Adrenal gland (tissue), 5 donors: ENCODE data around the gene STXBP3.
"Not testable (repeated sequence)": the region's sequence is repeated elsewhere in the genome, so short reads cannot be mapped to it uniquely, and the experiment has no call there.

ENCODE experiments used
- POLR2A ChIP-seq, 2 donors: fragments of 450-650 bp; IDR thresholded peaks; one replicate each; pipeline ENCODE4 v1.6.1; 2017; ENCODE audit warnings: antibody characterized with exemption in 2 of 2, mild to moderate bottlenecking in 2 of 2, moderate library complexity in 1 of 2
- TF ChIP-seq, protein P1 (sequence below), 6 experiments: fragments of 450-650 bp in 4 of 6; fragments of 200-600 bp in 2 of 6; sonication (generic) in 1 of 6; IDR thresholded peaks; 1 replicate in 5 of 6; 2 replicates in 1 of 6; pipeline versions ENCODE4 v1.5.1 to v1.8.0; 2016 to 2021; ENCODE audit warnings: antibody characterized with exemption in 6 of 6, mild to moderate bottlenecking in 2 of 6, moderate library complexity in 1 of 6
- donor health status: DM: no; HTN: no; CAD: no.

DNA sequence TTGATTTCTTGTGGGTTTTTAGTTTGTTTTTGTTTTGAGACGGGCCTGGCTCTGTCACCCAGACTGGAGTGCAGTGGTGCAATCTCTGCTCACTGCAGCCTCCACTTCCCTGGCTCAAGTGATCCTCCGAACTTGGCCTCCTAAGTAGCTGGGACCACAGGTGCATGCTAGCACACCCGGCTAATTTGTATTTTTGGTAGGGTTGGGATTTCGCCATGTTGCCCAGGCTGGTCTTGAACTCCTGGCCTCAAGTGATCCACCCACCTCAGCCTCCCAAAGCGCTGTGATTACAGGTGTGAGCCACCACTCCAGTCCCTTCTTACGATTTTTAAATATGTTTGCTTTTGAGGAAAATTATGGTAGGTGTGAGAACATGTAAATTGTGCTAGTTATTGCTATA is 44.4 kb upstream of the STXBP3 start:
- TF ChIP-seq, protein P1, sequence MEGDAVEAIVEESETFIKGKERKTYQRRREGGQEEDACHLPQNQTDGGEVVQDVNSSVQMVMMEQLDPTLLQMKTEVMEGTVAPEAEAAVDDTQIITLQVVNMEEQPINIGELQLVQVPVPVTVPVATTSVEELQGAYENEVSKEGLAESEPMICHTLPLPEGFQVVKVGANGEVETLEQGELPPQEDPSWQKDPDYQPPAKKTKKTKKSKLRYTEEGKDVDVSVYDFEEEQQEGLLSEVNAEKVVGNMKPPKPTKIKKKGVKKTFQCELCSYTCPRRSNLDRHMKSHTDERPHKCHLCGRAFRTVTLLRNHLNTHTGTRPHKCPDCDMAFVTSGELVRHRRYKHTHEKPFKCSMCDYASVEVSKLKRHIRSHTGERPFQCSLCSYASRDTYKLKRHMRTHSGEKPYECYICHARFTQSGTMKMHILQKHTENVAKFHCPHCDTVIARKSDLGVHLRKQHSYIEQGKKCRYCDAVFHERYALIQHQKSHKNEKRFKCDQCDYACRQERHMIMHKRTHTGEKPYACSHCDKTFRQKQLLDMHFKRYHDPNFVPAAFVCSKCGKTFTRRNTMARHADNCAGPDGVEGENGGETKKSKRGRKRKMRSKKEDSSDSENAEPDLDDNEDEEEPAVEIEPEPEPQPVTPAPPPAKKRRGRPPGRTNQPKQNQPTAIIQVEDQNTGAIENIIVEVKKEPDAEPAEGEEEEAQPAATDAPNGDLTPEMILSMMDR (IDR thresholded peaks at IDR 0.05): not testable (repeated sequence)
- TF ChIP-seq POLR2A (IDR thresholded peaks at IDR 0.05): not testable (repeated sequence)
